GM18507 (cell line): ENCODE data around the gene FAM156A.
"Not testable (repeated sequence)": the region's sequence is repeated elsewhere in the genome, so short reads cannot be mapped to it uniquely, and the experiment has no call there.

ENCODE experiments used
- DNase-seq: peaks from one replicate; pipeline ENCODE4 v3.0.0; 2011; ENCODE audit warnings: low read depth; ENCODE audit not compliant: insufficient read length; ENCODE audit errors: extremely low spot score
- FAIRE-seq: peaks from 2 replicates; lab custom pipeline; 2011; peaks lifted over from hg19 to GRCh38; lab: Jason Lieb, UNC

FAM156A gene

DNA sequence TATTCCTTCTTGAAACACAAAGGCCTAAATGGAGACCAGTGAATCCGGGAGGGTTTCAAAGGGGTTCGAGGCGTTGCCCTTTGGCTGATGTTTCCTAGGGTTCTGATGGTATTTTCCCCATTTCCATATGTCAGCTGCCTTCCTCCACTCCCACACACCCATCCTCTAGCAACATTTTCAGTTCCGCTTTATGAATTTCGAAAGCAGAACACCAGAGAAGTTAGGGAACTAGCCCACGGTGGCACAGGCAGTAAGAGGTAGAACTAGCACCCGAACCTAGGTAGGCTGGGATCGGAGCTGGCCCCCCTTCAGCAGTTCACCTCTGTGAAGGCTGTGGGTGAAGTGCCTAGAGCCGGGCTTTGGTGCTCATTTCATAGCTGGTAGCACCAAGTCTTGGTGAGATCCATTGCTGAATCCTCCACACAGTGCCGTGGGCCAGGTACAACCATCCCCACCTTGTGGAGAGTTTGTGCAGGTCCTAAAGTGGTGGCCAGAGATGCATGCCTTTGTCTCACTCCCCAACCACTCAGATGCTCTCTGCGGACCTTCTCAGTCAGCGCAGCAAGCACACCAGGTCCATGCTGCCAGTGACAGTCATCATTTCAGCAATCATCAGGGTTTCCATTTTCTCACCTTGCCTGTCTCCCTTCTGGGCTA lies 48.9 kb downstream of the FAM156A start:
- DNase-seq, FAIRE-seq: not testable (repeated sequence)

DNA sequence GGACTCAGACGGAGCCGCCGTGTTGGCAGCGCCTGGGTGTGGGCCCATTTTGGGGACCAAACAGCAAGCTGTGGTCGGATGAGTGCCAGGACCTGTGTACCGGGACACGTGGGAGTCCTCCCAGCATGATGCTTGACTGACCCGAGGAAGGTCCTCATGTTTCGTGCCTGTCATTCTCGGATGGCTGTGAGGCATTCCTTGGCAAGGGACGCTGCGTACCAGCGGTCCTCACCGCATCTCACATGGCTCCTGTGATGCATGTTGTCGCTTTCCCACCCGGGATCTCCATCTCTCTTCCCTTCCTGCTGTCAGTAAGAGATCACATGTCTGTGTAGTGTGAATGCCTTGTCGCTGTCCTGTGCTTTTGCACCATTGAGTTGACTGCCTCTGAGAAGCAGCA lies 50.4 kb downstream of the FAM156A start:
- DNase-seq, FAIRE-seq: not testable (repeated sequence)

DNA sequence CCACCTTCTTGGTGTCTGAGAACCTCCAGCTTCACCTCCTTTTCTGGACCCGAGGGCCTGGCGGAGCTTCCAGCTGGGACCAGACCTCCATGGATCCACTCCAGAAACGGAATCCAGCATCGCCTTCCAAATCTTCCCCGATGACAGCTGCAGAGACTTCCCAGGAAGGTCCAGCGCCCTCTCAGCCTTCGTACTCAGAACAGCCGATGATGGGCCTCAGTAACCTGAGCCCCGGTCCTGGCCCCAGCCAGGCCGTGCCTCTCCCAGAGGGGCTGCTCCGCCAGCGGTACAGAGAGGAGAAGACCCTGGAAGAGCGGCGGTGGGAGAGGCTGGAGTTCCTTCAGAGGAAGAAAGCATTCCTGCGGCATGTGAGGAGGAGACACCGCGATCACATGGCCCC lies 51.2 kb downstream of the FAM156A start:
- not testable (repeated sequence) for DNase-seq, FAIRE-seq

DNA sequence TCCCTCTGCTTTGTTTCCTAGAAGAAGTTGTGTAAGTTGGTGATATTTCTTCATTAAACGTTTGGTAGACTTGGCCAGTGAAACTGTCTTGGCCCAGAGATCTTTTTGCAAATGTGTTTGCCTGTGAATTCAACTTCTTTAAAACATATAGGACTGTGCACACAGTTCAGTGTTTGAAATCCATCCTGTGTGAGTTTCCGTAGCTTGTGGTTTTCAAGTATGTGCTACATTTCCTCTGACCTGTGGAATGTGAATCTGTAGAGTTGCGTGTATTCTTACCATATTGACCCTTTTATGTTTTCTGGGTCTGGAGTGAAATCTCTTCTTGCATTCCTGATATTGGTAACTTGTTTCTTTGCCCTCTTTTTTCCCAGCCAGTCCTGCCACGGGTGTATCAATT lies 52.2 kb downstream of the FAM156A start:
- FAIRE-seq, DNase-seq: not testable (repeated sequence)

DNA sequence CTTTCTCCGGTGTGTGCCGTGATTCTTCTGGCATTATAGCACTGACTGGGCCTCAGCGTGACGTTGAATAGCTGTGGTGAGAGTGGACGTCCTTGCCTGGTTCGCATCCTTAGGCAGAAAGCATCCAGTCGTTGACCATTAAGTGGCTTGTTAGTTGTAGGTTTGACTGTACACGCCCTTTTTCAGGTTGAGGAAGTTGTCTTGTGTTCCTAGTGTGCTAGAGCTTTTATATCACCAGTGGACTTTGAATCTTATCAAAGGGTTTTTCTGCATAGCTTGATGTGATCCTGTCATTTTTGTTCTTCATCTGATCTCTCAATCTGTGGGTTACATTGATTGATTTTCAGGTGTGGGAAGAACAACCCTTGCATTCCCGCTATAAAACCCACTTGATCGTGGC lies 52.8 kb downstream of the FAM156A start:
- FAIRE-seq, DNase-seq: not testable (repeated sequence)
